Measurements from ENCODE around the gene GLI3. TPM values are rescaled to one million over a fixed set of nuclear protein-coding genes. Genes with fewer than 3 reads are reported as not detected.

GLI3 gene
- total RNA-seq, 1 experiment from 2014 or later = 46.2 TPM

GRCh38 chr7:42099066-42099465, 137.9 kb downstream of the GLI3 start (continued):
- no peak for TF ChIP-seq ETV6 (CRISPR knock-in tag; IDR thresholded peaks at IDR 0.05)
- no peak for TF ChIP-seq ZNF532 (CRISPR knock-in tag; IDR thresholded peaks at IDR 0.05; ENCODE audit: borderline replicate concordance)
- TF ChIP-seq ZBTB43 (CRISPR knock-in tag; IDR thresholded peaks at IDR 0.05) = no peak
- TF ChIP-seq PREB (CRISPR knock-in tag; IDR thresholded peaks at IDR 0.05; ENCODE audit: borderline replicate concordance) = no peak
- no peak for TF ChIP-seq KAT7 (CRISPR knock-in tag; IDR thresholded peaks at IDR 0.05; ENCODE audit: borderline replicate concordance)
- TF ChIP-seq, protein P1, sequence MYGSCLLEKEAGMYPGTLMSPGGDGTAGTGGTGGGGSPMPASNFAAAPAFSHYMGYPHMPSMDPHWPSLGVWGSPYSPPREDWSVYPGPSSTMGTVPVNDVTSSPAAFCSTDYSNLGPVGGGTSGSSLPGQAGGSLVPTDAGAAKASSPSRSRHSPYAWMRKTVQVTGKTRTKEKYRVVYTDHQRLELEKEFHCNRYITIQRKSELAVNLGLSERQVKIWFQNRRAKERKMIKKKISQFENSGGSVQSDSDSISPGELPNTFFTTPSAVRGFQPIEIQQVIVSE (CRISPR knock-in tag; IDR thresholded peaks at IDR 0.05; ENCODE audit: borderline replicate concordance) = no peak
- TF ChIP-seq ESRRA (CRISPR knock-in tag; IDR thresholded peaks at IDR 0.05; ENCODE audit: borderline replicate concordance) = no peak
- no peak for TF ChIP-seq NFE2L1 (CRISPR knock-in tag; IDR thresholded peaks at IDR 0.05)
- TF ChIP-seq GABPB1 (CRISPR knock-in tag; IDR thresholded peaks at IDR 0.05) = no peak
- no peak for TF ChIP-seq OVOL2 (CRISPR knock-in tag; IDR thresholded peaks at IDR 0.05; ENCODE audit: borderline replicate concordance)
- TF ChIP-seq ATF2 (CRISPR knock-in tag; IDR thresholded peaks at IDR 0.05; ENCODE audit: borderline replicate concordance, low read depth) = no peak

DNA sequence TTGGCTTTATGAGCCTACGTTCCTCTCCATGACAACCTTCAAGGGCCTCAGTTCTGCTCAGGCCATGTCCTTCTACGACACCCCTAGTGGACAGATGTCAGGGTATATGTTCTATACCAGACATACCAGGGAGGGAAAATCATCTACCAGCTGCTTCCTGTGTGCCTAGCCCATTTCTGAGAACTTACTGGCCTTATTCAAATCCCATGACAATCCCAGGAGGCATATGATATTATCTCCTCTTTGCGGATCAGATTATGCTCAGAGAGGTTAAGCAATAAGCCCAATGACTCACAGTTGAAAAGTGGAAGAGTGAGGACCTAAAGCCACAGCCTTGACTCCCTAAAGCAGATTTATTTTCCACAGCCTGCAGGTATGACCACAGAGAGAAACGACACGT, 139.3 kb downstream of the GLI3 start:
- DNase-seq (ENCODE audit: low spot score) = no peak

More for the DNA sequence above, 139.3 kb downstream of the GLI3 start:
- Mint-ChIP-seq H3K36me3 (peaks cover 23% of the 10 kb centered on the region), H3K4me3 (no peak overlapping the region), H3K9me3 (no peaks in the 10 kb centered on the region), H3K4me1 (peaks cover 41% of the 10 kb centered on the region), H3K27ac (no peak overlapping the region), H3K27me3 (ENCODE audit: low read depth) (peaks cover 52% of the 10 kb centered on the region)
- ChIA-PET CTCF (no interaction called here), POLR2A (no interaction called here)
- TF ChIP-seq ZNF671 (CRISPR knock-in tag; IDR thresholded peaks at IDR 0.05) (no peak), GABPB1 (CRISPR knock-in tag; IDR thresholded peaks at IDR 0.05) (no peak), ZNF281 (CRISPR knock-in tag; IDR thresholded peaks at IDR 0.05) (no peak)
- TF ChIP-seq, protein P2, sequence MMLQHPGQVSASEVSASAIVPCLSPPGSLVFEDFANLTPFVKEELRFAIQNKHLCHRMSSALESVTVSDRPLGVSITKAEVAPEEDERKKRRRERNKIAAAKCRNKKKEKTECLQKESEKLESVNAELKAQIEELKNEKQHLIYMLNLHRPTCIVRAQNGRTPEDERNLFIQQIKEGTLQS (CRISPR knock-in tag; conservative IDR thresholded peaks at IDR 0.05) = no peak
- TF ChIP-seq, protein P3, sequence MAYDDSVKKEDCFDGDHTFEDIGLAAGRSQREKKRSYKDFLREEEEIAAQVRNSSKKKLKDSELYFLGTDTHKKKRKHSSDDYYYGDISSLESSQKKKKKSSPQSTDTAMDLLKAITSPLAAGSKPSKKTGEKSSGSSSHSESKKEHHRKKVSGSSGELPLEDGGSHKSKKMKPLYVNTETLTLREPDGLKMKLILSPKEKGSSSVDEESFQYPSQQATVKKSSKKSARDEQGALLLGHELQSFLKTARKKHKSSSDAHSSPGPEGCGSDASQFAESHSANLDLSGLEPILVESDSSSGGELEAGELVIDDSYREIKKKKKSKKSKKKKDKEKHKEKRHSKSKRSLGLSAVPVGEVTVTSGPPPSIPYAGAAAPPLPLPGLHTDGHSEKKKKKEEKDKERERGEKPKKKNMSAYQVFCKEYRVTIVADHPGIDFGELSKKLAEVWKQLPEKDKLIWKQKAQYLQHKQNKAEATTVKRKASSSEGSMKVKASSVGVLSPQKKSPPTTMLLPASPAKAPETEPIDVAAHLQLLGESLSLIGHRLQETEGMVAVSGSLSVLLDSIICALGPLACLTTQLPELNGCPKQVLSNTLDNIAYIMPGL (CRISPR knock-in tag; IDR thresholded peaks at IDR 0.05) = no peak
- TF ChIP-seq, protein P4, sequence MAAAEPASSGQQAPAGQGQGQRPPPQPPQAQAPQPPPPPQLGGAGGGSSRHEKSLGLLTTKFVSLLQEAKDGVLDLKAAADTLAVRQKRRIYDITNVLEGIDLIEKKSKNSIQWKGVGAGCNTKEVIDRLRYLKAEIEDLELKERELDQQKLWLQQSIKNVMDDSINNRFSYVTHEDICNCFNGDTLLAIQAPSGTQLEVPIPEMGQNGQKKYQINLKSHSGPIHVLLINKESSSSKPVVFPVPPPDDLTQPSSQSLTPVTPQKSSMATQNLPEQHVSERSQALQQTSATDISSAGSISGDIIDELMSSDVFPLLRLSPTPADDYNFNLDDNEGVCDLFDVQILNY (CRISPR knock-in tag; IDR thresholded peaks at IDR 0.05) = no peak
- peak; percentile 61 for ATAC-seq

Measured in WTC11 (cell line).